OCI-LY7 (cell line): ENCODE results near the gene FGF11.

Experiments
- EZH2phosphoT487 ChIP-seq: fragments of 200-600 bp; sonication (generic); IDR thresholded peaks from 2 replicates; pipeline ENCODE4 v1.6.1; 2018; ENCODE audit warnings: low read depth, borderline replicate concordance, mild to moderate bottlenecking, mixed run types, antibody characterized with exemption, low read length, moderate library complexity, mixed read lengths
- TF ChIP-seq, protein P1 (sequence below): fragments of 200-600 bp; sonication (generic); conservative IDR thresholded peaks from 2 replicates; pipeline ENCODE4 v1.5.1; 2014; ENCODE audit warnings: mild to moderate bottlenecking, antibody characterized with exemption, low read length, moderate library complexity, mixed read lengths

DNA sequence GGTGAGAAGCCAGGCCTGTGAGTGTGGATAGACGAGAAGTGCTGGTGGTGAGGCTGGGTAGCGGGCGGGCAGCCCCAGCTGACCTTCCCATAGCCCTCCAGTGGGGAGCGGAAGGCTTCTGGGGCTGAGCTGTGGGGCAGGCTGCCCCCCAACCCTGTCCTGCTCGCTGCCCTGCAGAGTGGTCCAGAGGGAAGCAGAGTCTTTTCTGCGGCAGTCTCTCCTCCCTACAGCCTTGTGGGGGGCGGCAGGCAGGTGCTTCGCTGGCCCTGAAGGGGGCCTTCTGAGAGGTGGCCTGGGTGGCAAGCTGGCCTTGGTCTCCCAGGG is 27.9 kb upstream of the FGF11 start:
- TF ChIP-seq, protein P1, sequence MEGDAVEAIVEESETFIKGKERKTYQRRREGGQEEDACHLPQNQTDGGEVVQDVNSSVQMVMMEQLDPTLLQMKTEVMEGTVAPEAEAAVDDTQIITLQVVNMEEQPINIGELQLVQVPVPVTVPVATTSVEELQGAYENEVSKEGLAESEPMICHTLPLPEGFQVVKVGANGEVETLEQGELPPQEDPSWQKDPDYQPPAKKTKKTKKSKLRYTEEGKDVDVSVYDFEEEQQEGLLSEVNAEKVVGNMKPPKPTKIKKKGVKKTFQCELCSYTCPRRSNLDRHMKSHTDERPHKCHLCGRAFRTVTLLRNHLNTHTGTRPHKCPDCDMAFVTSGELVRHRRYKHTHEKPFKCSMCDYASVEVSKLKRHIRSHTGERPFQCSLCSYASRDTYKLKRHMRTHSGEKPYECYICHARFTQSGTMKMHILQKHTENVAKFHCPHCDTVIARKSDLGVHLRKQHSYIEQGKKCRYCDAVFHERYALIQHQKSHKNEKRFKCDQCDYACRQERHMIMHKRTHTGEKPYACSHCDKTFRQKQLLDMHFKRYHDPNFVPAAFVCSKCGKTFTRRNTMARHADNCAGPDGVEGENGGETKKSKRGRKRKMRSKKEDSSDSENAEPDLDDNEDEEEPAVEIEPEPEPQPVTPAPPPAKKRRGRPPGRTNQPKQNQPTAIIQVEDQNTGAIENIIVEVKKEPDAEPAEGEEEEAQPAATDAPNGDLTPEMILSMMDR, result no peak
- no peak for TF ChIP-seq EZH2phosphoT487
